HG02973 (cell line): Measurements from ENCODE around the gene RASGRP1.

Experiments
- ATAC-seq: cut with Tn5 transposase; IDR thresholded peaks from one replicate; pipeline ENCODE4 v1.9.1; 2021; ENCODE audit warnings: moderate library complexity; ENCODE audit not compliant: unreplicated experiment

RASGRP1 gene

GRCh38 chr15:38538328-38539007 is 26.1 kb downstream of the RASGRP1 start:
- ATAC-seq: no peak

- ATAC-seq: no peak
Observed at GRCh38 chr15:38536201-38536676, 28.4 kb downstream of the RASGRP1 start.

DNA sequence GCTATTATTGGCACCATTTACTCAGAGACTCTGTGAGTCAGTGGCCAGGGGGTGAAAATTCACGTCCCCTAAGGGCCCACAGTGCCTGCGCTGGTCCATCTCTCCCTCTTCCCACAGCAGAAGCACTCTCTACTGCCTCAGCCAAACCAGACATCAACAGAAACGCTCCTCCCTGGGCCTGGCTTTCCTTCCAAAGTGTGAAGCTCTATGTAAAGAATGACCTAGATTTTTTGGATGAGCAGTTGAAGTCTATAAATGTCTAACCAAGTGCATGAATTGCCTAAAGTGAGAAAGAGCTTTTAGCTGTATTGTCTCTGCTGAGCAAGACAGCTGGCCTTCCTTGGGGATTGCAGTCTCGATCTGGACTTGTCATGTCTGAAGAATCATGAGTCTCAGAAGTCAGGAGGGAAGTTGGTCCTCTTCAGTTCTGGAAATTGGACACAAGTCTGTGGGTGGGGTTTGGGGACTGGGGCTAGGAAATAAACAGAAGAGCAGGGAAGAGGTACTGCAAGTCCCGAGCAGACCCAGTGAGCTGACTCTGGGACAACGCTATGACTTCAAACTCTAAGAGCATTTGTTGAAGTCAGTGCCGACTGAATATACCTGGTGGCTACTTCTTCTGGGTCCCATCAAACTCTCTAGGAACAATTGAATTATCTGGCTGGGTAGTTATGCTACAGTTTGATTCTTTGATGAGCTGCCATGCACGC is 29.0 kb downstream of the RASGRP1 start:
- no peak for ATAC-seq

DNA sequence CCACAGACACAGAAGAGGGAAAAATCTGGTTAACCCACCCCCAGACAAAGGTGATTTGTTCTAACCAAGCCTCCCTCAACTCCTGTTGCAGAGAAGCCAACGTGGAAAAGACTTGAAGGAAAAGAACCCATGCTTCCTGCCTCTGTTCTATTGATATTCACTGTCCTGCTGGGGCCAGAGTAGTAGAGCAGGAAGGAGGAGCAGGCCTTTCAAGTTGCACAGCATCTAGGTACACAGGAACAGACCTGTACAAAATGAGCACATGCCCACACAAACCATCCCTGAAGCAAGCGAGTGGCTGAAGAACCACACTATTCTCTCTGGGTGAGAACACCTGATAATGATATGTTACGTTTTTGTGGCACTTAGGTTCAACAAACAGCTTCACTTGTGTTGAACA is 29.9 kb downstream of the RASGRP1 start:
- no peak for ATAC-seq

DNA sequence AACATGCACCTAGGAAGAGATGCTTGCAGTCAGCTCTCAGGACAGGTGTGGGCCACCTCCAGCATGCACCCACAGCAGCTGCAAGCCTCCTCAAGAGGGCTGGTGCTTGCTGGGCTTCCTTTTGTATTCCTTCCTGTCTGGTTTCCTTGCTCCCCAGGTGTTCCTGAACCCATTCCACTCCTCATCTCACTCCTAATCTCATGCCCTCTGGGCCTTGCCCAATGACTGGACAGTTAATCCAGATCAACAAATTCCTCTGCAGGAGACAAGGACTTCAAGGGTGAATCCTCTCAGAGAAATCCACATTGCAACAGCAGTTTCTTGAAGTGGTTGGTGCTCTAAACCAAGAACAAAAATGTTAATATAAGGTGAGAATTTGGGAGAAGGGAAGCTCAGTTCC is 30.7 kb downstream of the RASGRP1 start:
- no peak for ATAC-seq

- ATAC-seq: no peak
Observed at GRCh38 chr15:38533416-38533915, 31.1 kb downstream of the RASGRP1 start.

- no peak for ATAC-seq
Observed at GRCh38 chr15:38532728-38533127, 31.9 kb downstream of the RASGRP1 start.

GRCh38 chr15:38531509-38531908 is 33.1 kb downstream of the RASGRP1 start:
- ATAC-seq: no peak

- ATAC-seq: peak; percentile 50
Observed at GRCh38 chr15:38530113-38530512, 34.5 kb downstream of the RASGRP1 start.

DNA sequence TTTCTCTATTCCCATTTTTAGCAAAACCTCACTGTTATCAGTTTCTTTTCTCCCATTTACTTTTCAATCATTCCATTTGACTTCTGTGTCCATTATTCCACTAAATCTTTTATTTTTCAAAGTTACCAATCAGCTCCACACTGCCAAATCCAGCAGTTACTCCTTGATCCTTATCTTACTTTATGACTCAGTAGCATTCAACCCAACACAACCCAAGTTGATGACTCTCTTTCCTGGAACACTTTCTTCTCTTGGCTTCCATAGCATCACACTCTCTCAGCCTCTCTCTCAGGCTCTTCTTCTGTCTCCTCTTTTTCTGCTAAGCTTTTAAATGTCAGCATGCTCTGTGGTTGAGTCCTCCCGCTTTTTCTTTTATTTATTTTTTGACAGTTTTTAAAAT is 36.3 kb downstream of the RASGRP1 start:
- ATAC-seq: no peak

DNA sequence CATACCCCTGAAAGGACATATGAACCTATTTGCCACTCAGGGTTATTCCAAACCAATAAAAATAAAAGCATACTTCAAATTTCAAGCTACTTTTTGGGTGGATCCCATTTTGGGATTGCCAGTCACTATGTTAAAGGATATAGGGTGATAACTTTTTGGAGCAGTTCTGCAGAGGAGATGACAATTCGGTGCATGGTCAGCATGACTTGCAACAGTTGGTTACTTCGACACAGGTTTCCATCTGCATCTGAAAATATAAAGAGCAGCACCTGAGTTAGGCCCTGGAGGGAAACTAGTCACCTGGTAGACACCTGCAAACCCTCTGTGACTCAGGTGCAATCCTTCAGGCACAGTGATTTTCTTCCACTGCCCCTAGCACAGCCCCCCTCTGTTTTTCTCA is 38.5 kb downstream of the RASGRP1 start:
- no peak for ATAC-seq

GRCh38 chr15:38525489-38525888 is 39.1 kb downstream of the RASGRP1 start:
- no peak for ATAC-seq

- no peak for ATAC-seq
Observed at GRCh38 chr15:38524156-38524555, 40.5 kb downstream of the RASGRP1 start.

- ATAC-seq: no peak
Observed at GRCh38 chr15:38522922-38523321, 41.7 kb downstream of the RASGRP1 start.

GRCh38 chr15:38521316-38521715 is 43.3 kb downstream of the RASGRP1 start:
- ATAC-seq: no peak

DNA sequence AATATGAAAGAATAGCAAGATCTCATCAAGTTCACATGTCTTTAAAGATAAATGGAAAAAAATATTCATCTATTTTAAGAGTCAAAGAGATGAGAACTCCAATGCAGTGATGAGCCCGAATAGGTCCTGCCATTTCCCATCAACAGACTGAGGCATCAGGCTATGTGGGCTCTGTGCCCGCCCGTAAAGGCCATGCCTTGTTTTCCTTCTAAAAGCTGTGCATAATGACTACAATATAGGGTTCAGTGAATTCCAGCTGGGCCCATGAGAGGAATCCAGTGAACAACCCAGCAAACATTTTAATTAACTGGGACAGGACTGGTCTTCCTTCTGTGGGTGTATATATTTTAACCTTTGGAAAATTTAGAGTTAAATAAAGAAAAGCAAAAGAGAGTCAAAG is 44.6 kb downstream of the RASGRP1 start:
- ATAC-seq: no peak

DNA sequence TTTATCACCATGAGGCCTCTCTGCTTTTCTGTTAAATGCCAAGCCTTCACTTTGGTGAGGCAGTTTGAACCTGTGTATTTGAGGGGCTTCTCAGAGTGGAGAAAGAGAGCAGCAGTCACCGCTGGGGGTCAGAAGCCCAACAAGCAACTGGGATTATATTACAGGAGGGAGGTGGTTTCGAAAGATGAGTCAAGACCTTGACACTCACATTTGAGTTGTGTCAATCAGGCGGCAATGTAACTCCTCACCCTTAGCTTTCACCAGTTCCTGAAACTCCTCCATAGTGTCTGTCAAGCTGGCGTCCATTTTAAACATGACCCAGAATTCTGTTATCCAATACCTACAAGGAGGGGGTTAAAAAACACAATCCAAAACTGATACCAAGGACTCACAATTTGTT is 46.5 kb downstream of the RASGRP1 start:
- ATAC-seq: no peak

- no peak for ATAC-seq
Observed at GRCh38 chr15:38517312-38517975, 47.2 kb downstream of the RASGRP1 start.

GRCh38 chr15:38516626-38517025 is 48.0 kb downstream of the RASGRP1 start:
- ATAC-seq: no peak

GRCh38 chr15:38514601-38515000 is 50.0 kb downstream of the RASGRP1 start:
- ATAC-seq: no peak

DNA sequence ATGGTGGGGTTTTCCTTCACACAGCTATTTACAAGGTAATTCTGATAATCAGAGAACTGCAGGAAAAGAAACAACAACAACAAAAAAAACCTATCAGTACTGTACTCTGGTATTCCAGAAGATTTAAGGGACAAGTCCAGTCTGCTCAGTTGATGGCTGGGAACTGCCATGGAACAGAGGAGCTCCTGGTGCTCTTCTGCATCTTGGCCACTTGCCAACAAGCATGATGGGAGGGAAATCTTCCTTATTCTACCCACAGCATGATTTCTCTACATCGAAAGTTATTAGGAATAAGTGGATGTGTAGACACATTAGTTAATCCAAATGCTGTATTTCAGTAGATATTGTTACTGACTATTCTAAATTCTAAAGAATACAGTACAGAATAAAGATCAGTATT is 51.7 kb downstream of the RASGRP1 start:
- no peak for ATAC-seq

GRCh38 chr15:38509152-38509551 is 55.5 kb downstream of the RASGRP1 start:
- ATAC-seq: no peak
